Upper lobe of right lung (tissue), 1 donor: ENCODE results near the gene CHRNA4. TPM values are rescaled to one million over a fixed set of nuclear protein-coding genes. Genes with fewer than 3 reads are reported as not detected.
"Not testable (repeated sequence)": the region's sequence is repeated elsewhere in the genome, so short reads cannot be mapped to it uniquely, and the experiment has no call there.

Source experiments
- ATAC-seq: fragments of 200-7000 bp; cut with Tn5 transposase; one replicate; pipeline ENCODE4 v1.9.1; 2020; ENCODE audit warnings: mild to moderate bottlenecking, moderate library complexity
- DNase-seq: peaks from one replicate; pipeline ENCODE4 v3.0.0-alpha.2; 2020
- H3K27ac ChIP-seq: fragments of 200-600 bp; one replicate; pipeline ENCODE4 v1.8.0; 2022
- H3K27me3 ChIP-seq: fragments of 200-600 bp; one replicate; pipeline ENCODE4 v1.8.0; 2022; ENCODE audit warnings: mild to moderate bottlenecking
- H3K36me3 ChIP-seq: fragments of 200-600 bp; one replicate; pipeline ENCODE4 v1.8.0; 2022
- H3K4me1 ChIP-seq: fragments of 200-600 bp; one replicate; pipeline ENCODE4 v1.8.0; 2022
- H3K4me3 ChIP-seq: fragments of 200-600 bp; one replicate; pipeline ENCODE4 v1.8.0; 2022; ENCODE audit warnings: mild to moderate bottlenecking
- H3K9me3 ChIP-seq: fragments of 200-600 bp; one replicate; pipeline ENCODE4 v1.8.0; 2022
- intact Hi-C: fragments of 100-400 bp; cut with DNase I; formaldehyde crosslinking; loops from one replicate; pipeline ENCODE4 v1.11.0; 2022
- total RNA-seq: library from RNA; stranded (reverse); fragmentation: NEBNext Ultra II Directional; extraction: Animal tissue kit (Norgen Biotek cat#: 25700); gene quantifications from one replicate; pipeline ENCODE4 v1.2.1, GENCODE V29; 2021
- TF ChIP-seq, protein P1 (sequence below): fragments of 200-600 bp; IDR thresholded peaks from one replicate; pipeline ENCODE4 v1.8.0; 2022; ENCODE audit warnings: antibody characterized with exemption
- donor health status: DM: no; HTN: yes; CAD: no; lungs with severe emphysema.

Gene CHRNA4
- total RNA-seq, 1 donor from 2014 or later, result 0.06 TPM

DNA sequence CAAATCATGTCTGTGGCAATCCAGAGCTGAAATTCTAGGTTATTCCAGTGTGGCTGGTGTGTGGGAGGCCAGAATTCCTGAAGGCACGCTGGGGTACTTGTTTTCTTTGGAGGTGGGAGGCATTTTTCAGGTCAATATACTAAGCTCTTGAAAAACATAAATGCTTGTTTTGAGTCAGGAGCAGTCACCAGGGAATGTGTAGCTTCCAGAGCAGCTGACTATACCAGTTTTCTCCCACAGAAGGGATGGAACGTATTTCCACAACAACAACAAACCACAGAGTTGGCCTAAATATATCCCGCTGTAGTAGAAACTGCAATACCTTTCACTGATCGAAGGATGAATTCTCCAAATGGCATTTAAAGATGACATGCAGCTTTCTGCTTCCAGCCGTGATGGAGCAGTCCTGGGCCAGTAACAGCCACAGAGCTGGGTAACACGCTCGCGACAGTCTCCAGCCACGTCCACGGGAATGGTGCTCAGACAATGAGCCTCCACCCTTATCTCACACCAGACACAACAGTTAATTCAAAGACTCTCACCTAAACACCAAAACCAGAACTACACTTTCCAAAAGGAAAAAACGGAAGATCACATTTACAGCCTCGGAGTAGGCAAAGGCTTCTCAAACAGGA is 23.2 kb downstream of the CHRNA4 start:
- no peaks in the 10 kb centered on the region for H3K4me1 ChIP-seq
- no peaks in the 10 kb centered on the region for H3K36me3 ChIP-seq
- no peak overlapping the region for H3K27ac ChIP-seq
- no peak overlapping the region for H3K4me3 ChIP-seq
- no peaks in the 10 kb centered on the region for H3K9me3 ChIP-seq
- DNase-seq (no peak), ATAC-seq (no peak)
- peaks cover 40% of the 10 kb centered on the region for H3K27me3 ChIP-seq
- TF ChIP-seq, protein P1, sequence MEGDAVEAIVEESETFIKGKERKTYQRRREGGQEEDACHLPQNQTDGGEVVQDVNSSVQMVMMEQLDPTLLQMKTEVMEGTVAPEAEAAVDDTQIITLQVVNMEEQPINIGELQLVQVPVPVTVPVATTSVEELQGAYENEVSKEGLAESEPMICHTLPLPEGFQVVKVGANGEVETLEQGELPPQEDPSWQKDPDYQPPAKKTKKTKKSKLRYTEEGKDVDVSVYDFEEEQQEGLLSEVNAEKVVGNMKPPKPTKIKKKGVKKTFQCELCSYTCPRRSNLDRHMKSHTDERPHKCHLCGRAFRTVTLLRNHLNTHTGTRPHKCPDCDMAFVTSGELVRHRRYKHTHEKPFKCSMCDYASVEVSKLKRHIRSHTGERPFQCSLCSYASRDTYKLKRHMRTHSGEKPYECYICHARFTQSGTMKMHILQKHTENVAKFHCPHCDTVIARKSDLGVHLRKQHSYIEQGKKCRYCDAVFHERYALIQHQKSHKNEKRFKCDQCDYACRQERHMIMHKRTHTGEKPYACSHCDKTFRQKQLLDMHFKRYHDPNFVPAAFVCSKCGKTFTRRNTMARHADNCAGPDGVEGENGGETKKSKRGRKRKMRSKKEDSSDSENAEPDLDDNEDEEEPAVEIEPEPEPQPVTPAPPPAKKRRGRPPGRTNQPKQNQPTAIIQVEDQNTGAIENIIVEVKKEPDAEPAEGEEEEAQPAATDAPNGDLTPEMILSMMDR, result no peak
- intact Hi-C loops, result no loop called here

DNA sequence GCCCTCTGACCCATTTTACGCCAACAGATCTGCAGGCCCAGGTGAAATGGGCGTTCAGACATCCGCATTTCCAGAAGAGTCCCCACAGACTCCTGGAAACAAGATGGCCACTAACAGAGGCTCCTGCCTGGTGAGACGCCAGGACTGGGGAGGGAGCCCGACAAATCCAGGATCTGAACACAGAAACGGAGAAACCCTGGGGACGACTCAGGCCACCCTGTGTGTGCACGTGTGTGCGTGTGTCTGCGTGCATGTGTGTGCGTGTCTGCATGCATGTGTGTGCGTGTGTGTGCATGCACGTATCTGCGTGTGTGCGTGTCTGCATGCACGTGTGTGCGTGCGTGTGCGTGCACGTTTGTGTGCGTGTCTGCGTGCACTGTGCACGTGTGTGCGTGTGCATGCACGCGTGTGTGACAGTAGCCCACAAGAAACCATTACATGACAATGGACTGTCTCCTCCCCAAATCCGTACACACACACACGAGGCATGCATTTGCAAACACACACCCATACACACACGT is 24.9 kb downstream of the CHRNA4 start:
- TF ChIP-seq, protein P1, result no peak

DNA sequence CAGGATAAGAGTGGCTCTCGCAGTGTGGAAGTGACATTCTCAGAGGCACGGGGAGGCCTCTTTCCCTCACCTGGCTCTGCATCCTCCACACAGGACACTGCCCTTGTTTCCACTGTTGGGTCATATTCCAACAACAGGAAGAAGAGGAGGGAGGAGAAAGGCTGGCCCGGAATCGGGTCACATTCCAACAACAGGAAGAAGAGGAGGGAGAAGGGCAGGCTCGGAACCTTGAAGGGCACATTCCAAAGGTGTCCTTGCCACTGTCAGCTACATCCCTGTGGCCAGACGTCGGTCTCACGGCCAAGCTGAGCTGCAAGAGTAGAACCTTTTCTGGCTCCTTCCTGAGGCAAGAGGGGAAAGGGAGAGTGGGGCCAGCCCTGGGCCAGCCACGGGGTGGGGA is 25.4 kb downstream of the CHRNA4 start:
- Histone ChIP-seq H3K9me3 (no peaks in the 10 kb centered on the region), H3K4me3 (no peak overlapping the region), H3K27me3 (peaks cover 38% of the 10 kb centered on the region), H3K4me1 (no peaks in the 10 kb centered on the region), H3K36me3 (no peaks in the 10 kb centered on the region), H3K27ac (no peak overlapping the region)
- ATAC-seq (no peak), DNase-seq (no peak)
- TF ChIP-seq, protein P1, result no peak
- intact Hi-C loops, result no loop called here

More for the DNA sequence above, 24.9 kb downstream of the CHRNA4 start:
- Histone ChIP-seq H3K4me1 (no peaks in the 10 kb centered on the region), H3K27ac (no peak overlapping the region), H3K27me3 (peaks cover 36% of the 10 kb centered on the region), H3K36me3 (no peaks in the 10 kb centered on the region), H3K9me3 (no peaks in the 10 kb centered on the region), H3K4me3 (no peak overlapping the region)
- DNase-seq (no peak), ATAC-seq (no peak)
- intact Hi-C loops, result no loop called here

DNA sequence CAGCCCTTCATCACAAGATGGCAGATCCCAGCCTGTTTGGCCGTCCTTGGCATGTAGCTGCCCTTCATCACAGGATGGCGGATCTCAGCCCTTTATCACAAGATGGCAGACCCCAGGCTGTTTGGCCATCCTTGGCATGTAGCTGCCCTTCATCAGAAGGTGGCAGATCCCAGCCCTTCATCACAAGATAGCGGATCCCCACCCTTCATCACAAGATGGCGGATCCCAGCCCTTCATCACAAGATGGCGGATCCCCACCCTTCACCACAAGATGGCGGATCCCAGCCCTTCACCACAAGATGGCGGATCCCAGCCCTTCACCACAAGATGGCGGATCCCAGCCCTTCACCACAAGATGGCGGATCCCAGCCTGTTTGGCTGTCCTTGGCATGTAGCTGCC is 26.1 kb downstream of the CHRNA4 start:
- H3K4me3 ChIP-seq, H3K4me1 ChIP-seq, H3K36me3 ChIP-seq, DNase-seq, ATAC-seq, H3K9me3 ChIP-seq, intact Hi-C loops, H3K27ac ChIP-seq: not testable (repeated sequence)
- H3K27me3 ChIP-seq, result peaks cover 43% of the 10 kb centered on the region

- no peaks in the 10 kb centered on the region for H3K36me3 ChIP-seq
- H3K9me3 ChIP-seq, result no peaks in the 10 kb centered on the region
- TF ChIP-seq, protein P1, result no peak
- DNase-seq, result no peak
- no peak for ATAC-seq
- H3K4me3 ChIP-seq, result no peak overlapping the region
- peaks cover 45% of the 10 kb centered on the region for H3K27me3 ChIP-seq
- H3K4me1 ChIP-seq, result no peaks in the 10 kb centered on the region
- intact Hi-C loops, result no loop called here
- H3K27ac ChIP-seq, result no peak overlapping the region
Observed at GRCh38 chr20:63334356-63334755, 26.8 kb downstream of the CHRNA4 start.

- DNase-seq (no peak), ATAC-seq (no peak)
- no peaks in the 10 kb centered on the region for H3K4me1 ChIP-seq
- intact Hi-C loops, result no loop called here
- no peak overlapping the region for H3K4me3 ChIP-seq
- TF ChIP-seq, protein P1, result no peak
- no peak overlapping the region for H3K27ac ChIP-seq
- no peaks in the 10 kb centered on the region for H3K9me3 ChIP-seq
- H3K27me3 ChIP-seq, result peaks cover 50% of the 10 kb centered on the region
- no peaks in the 10 kb centered on the region for H3K36me3 ChIP-seq
Observed at GRCh38 chr20:63333241-63333836, 27.8 kb downstream of the CHRNA4 start.
